GM19452 (cell line): Measurements from ENCODE around the gene OR51F1.
"Not testable (repeated sequence)": the region's sequence is repeated elsewhere in the genome, so short reads cannot be mapped to it uniquely, and the experiment has no call there.

ENCODE experiments used
- ATAC-seq: cut with Tn5 transposase; IDR thresholded peaks from one replicate; pipeline ENCODE4 v1.9.1; 2021; ENCODE audit not compliant: unreplicated experiment

The OR51F1 gene, protein sequence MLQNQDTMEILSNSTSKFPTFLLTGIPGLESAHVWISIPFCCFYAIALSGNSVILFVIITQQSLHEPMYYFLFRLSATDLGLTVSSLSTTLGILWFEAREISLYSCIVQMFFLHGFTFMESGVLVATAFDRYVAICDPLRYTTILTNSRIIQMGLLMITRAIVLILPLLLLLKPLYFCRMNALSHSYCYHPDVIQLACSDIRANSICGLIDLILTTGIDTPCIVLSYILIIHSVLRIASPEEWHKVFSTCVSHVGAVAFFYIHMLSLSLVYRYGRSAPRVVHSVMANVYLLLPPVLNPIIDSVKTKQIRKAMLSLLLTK

GRCh38 chr11:4769838-4770237, at the start of gene OR51F1:
TSS of gene OR51F1 (minus strand) at chr11:4769938. CDS start at chr11:4769938, 0 bp downstream.
- ATAC-seq: no peak

- no peak for ATAC-seq
These were observed 39.5 kb upstream of the OR51F1 start for GRCh38 chr11:4809246-4809645.

DNA sequence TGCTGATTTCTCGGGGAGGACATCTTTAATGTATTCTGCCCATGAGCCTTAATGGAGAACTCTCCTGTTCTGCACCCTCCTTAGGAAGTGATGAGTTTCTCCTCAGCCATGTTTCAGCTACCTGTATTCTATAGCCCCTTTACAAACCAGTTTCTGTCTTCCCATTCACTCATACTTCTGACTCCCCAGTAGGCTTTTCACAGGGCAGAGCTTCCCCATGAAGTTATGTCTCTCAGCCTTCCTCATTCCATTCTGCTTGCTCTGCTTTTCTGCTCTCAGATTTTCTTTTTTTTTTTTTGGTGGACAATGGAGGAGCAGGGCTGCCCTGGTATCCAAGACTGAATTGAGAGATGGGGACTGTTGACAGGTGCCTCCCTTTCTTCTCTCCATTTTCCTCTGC, 38.7 kb upstream of the OR51F1 start:
- no peak for ATAC-seq

DNA sequence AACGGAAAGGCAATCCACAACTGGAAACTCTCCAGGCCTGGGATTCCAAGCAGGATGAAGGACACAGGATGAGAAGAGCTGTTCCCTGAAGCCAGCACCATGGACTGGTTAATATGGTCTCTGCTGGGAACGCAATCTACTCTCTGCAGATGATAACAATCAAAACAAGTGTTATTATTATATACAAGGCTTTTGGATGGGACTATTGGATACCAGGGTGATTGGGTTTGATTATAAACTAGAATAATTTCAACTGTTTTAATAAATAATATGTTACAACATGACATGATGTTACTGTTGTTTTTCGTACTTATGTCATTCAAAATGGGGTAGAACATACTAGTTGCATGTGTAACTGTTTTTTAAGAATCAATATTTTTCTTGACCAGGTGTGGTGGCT, 34.5 kb upstream of the OR51F1 start, which contains the start of gene OR52R1:
OR52R1 (minus strand) TSS at position 101 of the 400 bp plus-strand sequence; CDS start at position 101, 0 bp downstream.
- no peak for ATAC-seq

DNA sequence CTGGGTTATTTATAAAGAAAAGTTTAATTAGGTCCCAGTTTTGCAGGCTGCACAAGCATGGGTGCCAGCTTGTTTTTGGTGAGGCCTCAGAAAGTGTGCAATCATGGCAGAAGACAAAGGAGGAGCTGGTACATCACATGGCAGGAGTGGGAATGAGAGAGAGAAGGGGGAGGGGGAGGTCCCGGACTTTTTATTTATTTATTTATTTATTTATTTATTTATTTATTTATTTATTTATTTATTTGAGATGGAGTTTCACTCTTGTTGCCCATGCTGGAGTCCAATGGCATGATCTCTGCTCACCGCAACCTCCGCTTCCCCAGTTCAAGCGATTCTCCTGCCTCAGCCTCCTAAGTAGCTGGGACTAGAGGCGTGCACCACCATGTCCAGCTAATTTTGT, 31.6 kb upstream of the OR51F1 start:
- not testable (repeated sequence) for ATAC-seq

DNA sequence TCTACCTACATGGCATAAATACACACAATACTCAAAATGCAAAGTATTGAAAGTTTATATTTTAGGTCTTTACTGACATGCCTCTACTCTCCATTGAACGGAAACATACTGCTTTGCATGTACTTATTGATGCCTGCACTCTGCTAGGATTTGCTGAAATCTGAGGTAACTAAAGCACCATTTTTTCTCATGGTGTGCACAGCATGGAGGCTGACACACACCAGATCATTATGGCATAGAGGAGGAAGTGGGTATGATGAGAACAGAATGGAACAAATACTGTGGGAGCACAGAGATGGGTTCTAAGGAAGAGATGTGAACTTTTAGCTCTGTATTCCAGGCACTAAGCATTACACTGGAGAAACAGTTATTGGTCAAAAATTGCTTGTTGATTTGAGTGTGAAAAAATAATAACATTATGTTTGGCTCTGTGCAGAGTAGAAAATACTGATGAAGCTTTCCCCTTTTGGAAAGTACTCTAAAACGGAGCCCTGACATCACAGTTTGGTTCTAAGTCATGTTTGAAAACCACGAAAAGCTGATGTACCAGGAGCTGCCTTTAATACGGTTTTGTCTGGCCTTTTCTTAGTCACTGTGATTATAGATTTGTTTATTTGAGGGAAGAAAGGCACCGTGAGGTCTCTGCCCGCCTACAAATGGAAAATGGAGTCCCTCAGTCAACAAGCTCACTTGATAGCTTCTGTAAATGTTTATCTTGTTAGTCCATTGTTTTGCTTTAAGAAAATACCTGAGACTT, 28.9 kb upstream of the OR51F1 start:
- no peak for ATAC-seq

- ATAC-seq: no peak
These were observed 27.5 kb upstream of the OR51F1 start for GRCh38 chr11:4797206-4797605.

- ATAC-seq: no peak
These were observed 12.7 kb upstream of the OR51F1 start for GRCh38 chr11:4782454-4782853.

DNA sequence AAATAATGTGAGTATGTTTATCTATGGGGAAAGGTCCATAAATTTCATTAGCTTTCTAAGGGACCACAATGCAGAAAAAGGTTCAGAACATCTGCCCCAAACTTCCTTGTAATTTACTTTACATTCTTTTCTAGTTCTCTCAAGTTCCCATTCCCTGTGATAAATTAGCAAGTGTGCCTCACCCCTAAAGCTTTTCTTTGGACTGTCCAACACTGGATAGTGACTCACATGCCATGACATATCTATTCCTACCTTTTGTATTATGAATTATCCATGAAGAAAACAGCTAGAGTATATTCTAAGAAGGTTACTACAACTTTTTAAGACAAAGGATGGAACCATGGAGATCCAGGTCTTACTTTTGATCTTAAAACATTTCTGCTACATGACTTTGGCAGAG, 1.6 kb downstream of the OR51F1 start:
- no peak for ATAC-seq

DNA sequence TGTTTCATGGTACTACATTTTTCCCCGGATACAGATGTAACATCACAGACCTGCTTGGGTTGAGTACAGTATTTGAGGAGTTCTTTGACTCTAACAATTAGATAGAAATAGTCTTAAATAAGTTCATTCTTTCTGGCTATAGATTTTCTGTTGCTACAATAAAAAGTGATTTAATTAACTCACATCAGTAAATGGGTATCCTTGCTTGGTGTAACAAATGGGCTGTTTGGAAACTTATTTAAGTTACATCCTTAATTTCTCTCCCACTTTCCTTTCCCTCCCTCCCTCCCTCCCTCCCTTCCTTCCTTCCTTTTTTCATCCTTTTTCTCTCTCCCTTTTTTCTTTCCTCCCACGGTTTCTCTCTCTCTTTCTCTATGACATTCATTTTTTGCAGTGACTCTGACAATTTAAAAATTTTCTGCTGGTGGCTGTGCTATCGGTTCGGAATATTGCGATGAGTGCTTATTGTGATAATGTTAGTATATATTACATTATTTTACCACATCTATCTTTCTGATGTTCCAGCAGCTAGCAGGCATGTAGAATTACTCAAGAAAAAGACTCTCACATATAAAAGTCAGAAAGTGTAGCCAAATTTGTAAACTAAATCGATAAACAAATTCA, 3.2 kb downstream of the OR51F1 start:
- ATAC-seq: no peak

DNA sequence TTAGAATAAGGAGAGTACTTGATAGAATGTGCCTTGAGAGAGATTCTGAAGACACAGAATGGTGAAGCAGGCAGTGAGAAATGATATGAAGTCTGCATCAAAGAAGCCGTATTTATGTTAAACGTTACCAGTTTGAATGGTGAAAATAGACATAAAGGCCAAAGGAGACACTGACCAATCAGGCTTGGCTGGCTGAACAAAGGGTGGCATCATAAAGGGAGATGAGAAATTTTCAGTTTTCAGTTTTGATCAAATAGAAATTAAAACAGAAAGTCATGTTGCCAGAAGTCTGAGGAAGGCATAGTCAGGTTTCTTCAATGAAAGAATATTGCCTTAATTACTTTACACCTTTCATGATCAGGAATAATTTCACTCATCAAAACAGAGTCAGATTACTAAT, 6.6 kb downstream of the OR51F1 start:
- ATAC-seq: no peak

- ATAC-seq: no peak
These were observed 18.5 kb downstream of the OR51F1 start for GRCh38 chr11:4751201-4751600.

DNA sequence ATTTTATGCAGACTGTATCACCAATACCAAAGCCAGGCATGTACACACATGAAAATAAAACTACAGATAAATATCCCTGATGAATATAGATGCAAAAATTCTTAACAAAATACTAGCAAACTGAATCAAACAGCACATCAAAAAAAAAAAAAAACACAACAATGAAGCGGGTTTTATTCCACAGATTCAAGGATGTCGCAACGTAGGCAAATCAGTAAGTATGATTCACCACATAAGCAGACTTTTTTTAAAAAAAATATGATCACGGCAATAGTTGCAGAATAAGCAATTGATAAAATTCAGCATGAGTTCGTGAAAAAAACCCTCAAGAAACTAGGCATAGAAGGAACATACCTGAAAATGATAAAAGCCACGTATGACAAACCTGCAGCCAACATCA, 21.3 kb downstream of the OR51F1 start:
- ATAC-seq: no peak

DNA sequence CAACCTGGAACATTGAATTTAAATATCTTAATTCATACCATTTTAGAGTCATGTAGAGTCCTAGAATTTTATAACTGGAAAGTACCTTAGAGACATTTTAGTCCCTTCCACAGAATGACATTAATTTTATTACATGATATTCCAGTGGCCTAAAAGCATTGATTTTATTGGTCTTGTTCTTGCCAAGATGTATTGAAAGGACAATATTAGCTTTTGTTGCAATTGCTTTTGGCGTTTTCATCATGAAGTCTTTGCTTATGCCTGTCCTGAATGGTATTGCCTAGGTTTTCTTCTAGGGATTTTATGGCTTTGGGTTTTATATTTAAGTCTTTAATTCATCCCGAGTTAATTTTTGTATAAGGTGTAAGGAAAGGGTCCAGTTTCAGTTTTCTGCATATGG, 29.0 kb downstream of the OR51F1 start:
- ATAC-seq: no peak

DNA sequence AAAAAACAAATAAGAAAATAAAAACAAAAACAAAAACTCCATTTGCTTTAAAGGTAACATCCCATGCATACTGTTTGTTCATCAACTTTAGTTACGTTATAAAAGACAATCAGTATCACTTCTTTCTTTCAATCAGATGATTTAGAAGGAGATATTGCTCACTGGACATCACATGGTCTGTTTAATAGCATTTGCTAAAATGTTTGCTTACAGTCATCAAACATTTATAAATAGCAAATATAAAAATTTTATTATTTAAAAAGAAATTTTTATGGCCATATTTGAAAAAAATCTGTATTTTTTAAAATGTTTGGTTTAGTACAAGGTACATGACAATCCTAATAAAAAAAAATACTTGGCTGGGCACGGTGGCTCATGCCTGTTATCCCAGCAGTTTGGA, 42.6 kb downstream of the OR51F1 start:
- ATAC-seq: no peak

DNA sequence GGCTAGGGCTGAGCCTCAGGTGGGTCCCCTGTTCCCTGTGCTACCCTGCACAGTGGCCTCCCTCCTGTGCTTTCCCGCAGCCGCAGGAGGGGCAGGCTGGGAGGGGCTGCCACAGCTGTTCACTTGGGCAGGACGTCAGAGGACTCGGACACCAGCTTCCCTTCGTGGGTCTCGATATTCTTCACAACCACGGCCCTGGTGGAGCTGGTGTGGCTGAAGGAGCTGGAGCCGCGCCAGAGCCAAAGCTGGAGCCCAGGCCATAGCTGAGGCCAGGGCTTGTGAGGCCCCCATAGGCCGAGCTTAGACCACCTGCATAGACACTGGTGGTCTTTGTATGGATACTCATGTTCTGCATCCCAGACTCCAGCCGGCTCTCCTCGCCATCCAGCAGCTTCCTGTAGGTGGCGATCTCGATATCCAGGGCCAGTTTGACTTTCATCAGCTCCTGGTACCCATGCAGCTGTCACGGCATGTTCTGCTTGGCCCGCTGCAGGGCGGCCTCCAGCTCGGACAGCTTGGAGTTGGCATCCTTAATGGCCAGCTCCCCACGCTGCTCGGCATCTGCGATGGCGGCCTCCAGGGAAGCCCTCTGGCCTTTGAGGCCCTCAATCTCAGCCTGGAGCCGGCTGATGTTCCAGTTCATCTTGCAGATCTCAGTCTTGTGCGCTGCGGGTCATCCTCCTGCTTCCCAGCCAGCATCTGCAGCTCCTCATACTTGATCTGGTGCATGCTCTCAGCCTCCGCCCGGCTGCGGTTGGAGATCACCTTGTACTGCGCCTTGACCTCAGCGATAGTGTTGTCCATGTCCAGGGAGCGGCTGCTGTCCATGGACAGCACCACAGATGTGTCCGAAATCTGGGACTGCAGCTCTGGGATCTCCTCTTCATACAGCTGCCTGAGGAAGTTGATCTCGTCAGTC, 46.9 kb downstream of the OR51F1 start:
- ATAC-seq: not testable (repeated sequence)
